Stimulated activated CD4-positive, alpha-beta T cell treated with anti-CD3 and anti-CD28 coated beads, Interleukin-1b, Interleukin-23, amount 100 ng/mL, for 4 hours (primary cell): ENCODE results near the gene PRIM1.
"Not testable (repeated sequence)": the region's sequence is repeated elsewhere in the genome, so short reads cannot be mapped to it uniquely, and the experiment has no call there.

Experiments
- DNase-seq, 2 donors: peaks; one replicate each; pipeline ENCODE4 v3.0.0-alpha.2; 2020; ENCODE audit warnings: low read depth in 2 of 2

The PRIM1 gene

GRCh38 chr12:56716933-56717880 is 34.9 kb downstream of the PRIM1 start:
- no peak for DNase-seq

DNA sequence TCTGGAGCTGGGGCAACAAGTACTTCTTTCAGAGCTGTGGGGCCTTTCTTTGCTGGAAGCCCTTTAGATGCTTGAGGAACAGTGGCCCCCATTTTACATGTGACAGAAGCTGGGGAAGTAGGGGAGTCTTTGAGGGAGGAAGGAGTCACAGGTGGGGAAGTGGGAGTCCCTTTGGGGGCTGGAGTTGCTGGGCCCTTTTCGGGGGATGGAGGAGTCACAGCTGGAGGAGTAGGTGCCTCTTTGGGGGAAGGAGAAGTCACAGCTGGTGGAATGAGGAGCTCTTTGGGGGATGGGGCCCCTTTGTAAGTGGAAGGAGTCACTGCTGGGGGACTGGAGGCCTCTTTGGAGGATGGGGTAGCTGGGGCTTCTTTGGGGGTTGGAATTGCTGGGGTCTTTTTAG is 35.7 kb downstream of the PRIM1 start:
- no peak for DNase-seq

GRCh38 chr12:56715798-56716197 is 36.3 kb downstream of the PRIM1 start:
- DNase-seq, result no peak

GRCh38 chr12:56714431-56714929 is 37.6 kb downstream of the PRIM1 start:
- no peak for DNase-seq

- DNase-seq, result no peak
These were observed 38.8 kb downstream of the PRIM1 start for GRCh38 chr12:56713345-56713744.

DNA sequence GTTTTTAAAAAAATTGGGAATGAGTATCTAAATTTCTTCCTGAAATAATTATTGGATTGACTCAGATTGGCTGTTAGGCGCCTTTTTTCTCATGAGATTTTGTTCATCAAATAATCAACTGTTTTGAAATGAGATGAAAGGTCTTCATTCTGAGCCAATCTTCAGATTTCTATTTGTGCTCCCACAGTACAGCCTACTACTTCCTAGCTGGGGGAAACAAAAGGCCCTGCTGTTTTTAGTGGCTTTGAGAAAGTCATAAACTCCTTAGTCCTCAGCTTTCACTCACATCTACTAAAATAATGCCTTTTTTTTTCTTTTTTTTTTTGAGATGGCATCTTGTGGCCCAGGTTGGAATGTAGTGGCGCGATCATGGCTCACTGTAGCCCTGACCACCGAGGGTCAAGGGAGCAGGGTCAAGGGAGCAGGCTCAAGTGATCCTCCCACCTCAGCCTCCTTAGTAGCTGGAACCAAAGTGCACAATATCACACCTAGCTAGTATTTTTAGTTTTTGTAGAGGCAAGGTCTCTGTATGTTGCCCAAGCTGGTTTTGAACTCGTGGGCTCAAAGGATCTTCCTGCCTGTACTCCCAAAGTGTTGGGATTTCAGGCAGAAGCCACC is 42.3 kb downstream of the PRIM1 start:
- DNase-seq, result no peak

- DNase-seq, result not testable (repeated sequence)
These were observed 47.6 kb downstream of the PRIM1 start for GRCh38 chr12:56704522-56704921.

- DNase-seq, result no peak
These were observed 53.0 kb downstream of the PRIM1 start for GRCh38 chr12:56699020-56699661.

DNA sequence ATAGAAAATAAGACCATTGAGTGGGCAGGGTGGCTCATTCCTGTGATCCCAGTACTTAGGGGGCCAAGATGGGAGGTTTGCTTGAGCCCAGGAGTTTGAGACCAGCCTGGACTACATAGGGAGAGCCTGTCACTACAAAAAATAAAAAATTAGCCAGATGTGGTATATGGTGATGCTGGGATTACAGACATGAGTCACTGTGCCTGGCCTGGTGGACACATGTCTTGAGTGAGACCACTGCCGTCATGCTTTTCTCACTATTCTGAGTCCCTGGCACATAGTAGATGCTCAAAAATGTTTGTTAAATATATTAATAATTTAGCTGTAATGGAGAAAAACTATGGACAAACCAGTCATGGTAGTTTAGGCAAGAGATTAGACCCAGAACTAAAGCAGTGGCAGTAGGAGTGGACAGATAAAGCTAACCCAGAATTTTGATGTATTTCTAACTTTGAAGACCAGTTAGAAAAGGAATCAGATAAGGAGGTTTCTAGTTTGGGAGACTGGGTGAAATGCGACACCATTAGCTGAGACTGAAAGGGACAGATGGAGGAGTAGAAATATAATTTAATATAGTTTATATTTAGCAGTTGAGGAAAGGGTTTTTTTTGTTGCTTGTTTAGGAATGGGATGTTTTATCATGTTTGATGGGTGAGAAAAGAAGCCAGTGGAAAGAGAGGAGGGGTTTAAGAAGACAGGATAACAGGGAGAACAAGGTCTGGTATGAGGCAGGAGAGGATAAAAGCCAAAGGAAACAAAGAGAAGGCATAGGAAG is 56.6 kb downstream of the PRIM1 start:
- no peak for DNase-seq

GRCh38 chr12:56694161-56694560 is 58.0 kb downstream of the PRIM1 start:
- no peak for DNase-seq

GRCh38 chr12:56688846-56689109 is 63.3 kb downstream of the PRIM1 start:
- no peak for DNase-seq

DNA sequence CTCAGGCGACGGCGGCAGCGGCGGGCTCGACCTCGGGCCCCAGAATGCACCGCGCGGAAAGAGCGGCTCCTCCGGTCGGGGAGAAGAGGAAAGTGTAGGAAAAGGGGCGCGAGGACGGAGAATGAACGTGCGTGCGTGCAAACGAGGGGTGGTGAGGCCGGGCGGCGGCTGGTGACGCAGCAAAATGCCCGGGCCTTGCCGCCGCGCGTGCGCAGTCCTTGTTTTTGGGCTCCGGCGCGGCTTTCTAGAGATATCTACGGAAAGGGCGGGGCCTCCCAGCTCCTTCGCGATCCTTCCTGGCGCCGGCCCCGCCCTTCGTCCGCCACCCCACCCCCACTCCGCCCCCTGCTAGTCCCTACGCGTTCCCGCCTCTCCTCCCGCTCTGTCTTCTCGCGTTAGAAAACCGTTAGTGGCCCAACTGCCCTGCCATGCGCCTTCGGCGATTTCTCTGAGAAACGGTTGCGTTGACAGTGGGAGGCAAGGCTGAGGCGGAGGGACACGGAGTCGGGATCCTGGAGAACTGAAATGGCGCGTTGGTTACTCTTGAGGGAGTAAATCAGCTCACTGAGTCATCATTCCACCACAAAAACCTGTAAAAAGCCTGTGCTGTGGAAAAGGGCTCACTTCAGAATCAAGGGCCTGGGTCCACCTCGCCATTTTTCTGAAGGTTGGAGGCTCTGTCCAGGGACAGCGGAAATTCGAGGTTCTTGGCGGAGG is 63.8 kb downstream of the PRIM1 start, which contains the start of gene PTGES3:
TSS of gene PTGES3 (minus strand) at position 156 of the 717 bp plus-strand sequence. CDS start 285 bp downstream, outside the sequence.
- DNase-seq, result peak; percentile 96

GRCh38 chr12:56687223-56688128 is 64.6 kb downstream of the PRIM1 start:
- peak; percentile 47 to 49 for DNase-seq

- no peak for DNase-seq
These were observed 67.3 kb downstream of the PRIM1 start for GRCh38 chr12:56684745-56685359.

DNA sequence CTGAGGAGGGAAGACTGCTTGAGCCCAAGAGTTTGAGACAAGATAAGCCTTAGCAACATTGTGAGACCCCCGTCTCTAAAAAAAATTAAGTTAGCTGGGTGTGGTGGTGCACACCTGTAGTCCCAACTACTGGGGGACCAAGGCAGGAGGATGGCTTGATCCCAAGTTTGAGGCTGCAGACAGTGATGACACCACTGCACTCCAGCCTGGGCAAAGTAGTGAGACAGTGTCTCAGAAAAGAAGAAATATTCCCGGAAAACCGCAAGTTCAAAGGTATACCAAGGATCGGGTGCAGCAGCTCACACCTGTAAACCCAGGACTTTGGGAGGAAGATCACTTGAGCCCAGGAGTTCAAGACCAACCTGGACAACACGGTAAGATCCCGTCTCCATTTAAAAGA is 69.8 kb downstream of the PRIM1 start:
- no peak for DNase-seq
